ENCODE results near the gene RETREG2.

The RETREG2 gene

DNA sequence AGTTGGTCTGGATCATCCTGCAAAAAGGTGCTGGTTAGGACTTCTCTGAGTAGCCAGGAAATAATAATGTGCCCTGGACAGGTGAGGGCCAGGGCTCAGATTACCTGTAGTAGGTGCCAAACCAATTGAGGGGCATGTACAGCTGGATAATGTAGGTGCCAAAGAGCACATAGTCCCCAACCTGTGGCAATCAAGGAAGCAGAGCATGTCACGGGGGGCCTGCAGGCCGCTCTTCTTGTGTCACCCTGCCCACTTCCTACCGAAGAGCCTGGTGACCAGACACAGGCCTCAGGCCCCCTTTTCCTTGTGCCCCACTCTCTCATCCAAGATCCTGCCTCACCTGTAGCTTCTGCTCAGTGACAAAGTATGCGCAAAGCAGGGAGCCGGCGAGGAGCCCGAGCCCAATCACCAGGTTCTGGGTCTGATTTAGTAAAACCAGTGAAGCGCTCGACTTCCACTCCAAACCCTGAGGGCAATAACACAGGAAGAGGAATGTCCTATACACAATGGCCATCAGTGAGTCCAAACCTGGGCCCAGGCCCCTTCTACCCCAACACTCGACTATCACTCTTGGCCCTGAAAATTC, 35.5 kb downstream of the RETREG2 start:
- DNase-seq (ENCODE audit: extremely low read depth in 1 of 2, low read depth in 1 of 2), result no peak

DNA sequence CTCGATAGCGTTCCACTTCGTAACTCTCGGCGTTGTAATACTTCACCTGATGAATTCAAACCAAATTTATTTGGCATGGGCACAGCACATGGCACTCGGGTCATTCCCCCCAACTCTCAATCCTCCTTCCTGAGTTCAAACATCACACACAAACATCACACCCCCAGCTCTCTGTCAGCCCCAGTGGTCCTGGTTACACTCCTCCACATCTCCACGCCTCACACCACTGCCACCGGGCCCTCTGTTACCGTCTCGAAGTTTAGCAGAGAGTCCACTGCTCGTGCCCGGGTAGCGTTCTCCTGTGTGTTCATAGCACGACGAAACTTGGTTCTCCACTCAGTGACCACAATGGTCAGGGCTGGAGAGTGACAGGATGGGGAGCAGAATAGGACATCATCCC, 36.1 kb downstream of the RETREG2 start:
- no peak for DNase-seq (ENCODE audit: extremely low read depth in 1 of 2, low read depth in 1 of 2)

DNA sequence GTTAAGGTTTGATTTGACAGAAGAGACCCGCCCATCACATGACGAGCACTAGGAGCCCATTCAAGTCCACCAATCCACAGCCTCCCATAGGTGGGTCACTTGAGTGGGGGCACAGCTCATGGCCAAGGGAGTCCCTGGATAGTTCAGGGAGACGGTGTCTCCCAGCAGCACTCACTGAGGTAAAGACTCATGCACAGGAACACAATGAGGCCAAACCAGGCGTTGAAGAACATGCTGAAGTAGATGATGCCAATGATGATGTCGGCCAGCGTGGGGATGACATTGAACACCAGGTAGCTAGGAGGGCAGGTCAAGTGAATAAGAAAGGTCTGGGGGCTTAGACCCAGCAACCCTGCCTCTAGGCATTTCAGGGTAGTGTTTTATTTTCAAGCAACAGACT, 36.7 kb downstream of the RETREG2 start:
- DNase-seq (ENCODE audit: extremely low read depth in 1 of 2, low read depth in 1 of 2), result no peak

DNA sequence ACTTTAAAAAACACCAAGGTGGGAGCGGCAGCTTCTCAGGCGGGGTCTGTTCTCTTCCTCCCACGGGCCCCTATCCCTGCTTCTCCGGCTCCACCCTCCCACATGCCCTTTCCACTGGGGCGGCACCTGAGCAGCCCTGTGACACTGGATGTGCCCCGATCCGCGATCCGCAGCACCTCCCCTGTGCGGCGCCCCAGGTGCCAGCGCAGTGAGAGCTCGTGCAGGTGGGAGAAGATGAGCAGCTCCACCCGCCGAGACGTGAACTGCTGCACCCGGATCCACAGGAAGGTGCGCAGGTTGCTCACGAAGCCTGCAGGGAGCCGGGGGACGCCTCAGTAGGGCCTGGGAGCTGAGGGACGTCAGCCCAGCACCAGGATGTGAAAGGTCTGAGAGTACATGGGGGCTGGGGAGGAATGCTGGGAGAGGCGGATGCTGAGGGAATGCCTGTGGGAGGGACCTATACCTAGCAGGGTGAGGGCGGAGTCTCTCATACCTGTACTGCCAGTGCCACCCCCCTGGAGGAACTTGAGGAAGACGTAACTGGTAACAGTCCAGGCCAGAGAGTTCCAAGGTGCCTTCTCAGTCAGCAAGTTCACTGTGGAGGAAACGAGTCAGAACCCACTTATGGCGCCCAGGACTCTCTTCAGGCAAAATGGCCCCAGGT, 37.9 kb downstream of the RETREG2 start:
- DNase-seq (ENCODE audit: extremely low read depth in 1 of 2, low read depth in 1 of 2), result no peak

DNA sequence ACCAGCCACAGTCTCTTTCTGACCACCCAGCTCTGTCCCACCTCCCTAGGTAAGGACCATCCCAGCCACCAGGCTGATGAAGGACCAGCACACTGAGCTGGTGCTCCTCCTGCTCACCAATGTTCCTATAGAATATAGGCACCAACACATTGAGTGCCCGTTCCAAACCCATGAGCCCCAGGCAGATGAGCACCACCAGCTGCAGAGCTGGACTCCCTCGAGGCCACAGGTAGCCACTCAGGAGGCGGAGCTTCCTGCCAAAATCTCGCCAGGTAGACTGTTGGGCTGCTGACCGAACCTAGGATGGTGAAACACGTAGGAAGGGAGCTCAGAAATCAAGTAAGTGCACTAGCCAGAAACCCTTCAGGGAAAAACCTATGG, 38.5 kb downstream of the RETREG2 start:
- DNase-seq (ENCODE audit: extremely low read depth in 1 of 2, low read depth in 1 of 2), result no peak

DNA sequence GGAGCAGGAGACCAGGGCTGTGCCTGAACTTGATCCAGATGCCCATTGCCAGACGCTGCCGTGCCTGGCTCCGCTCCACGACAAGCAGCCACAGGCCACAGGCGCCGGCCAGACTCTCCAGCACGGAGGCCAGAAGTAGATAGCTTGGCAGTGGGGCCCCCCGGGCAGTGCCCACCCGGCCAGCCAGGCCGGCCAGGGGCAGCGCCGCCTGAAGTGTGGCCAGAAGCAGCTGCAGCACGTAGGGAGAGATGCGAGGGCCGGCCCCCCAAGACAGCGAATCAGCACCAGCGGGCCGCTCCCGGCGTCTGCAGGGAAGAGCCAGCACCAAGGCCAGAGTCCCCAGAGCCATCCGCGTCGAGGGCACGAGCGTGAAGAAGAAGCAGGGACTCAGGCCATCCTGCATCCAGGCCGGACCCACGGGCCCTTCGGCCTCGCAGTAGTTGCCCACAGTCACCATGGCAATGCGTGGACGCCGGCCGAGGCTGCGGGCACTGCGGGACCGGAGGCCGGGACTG, 40.2 kb downstream of the RETREG2 start:
- no peak for DNase-seq (ENCODE audit: extremely low read depth in 1 of 2, low read depth in 1 of 2)

DNA sequence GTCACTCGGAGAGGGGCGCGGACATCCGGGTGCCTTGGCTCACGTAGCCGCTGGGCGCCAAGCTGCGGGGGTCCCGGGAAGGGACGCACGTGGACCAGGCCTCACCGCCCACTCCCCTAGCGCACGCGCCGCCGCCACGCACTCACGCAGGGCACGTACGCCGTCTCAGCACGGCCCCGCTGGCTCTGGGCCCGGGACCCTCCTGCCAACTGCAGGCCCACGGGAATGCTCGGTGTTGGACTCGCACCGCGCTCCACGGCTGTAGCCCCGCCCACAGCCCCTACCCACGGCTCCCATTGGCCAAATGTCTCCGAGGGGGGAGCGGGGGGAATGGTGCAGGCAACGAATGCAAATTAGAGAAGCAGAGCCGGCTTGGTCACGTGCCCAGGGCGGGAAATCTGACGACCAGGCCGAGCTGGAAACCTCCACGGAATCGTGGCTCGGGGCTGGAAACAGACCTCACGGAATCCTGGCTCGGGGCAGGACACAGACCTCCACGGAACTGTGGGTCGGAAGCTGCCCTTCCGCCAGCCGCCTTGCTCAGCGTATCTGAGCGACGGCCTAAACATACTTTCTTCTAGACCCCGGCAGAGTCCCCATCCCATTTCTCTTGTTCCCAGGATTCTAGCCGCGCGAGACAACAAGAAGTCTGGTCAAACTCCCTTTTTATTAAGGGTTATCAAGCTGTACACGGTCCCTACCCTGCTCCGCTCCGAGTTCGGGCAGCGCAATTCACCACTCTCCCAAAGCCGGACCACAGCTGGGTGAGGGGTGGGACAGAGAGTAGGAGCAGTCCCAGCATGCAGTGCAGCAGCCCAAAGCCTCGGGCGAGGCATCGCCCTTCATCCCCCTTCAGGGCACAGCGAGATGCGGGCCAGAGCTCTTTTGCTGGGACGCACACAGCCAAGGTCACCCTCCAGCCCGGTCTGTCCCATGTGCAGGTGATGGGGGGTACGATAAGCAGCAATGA, 40.9 kb downstream of the RETREG2 start, which contains the start of gene ABCB6:
TSS of gene ABCB6 (minus strand) at position 227 of the 970 bp plus-strand sequence. CDS start 285 bp downstream, outside the sequence.
- peak; percentile 68 to 73 for DNase-seq (ENCODE audit: extremely low read depth in 1 of 2, low read depth in 1 of 2)

DNA sequence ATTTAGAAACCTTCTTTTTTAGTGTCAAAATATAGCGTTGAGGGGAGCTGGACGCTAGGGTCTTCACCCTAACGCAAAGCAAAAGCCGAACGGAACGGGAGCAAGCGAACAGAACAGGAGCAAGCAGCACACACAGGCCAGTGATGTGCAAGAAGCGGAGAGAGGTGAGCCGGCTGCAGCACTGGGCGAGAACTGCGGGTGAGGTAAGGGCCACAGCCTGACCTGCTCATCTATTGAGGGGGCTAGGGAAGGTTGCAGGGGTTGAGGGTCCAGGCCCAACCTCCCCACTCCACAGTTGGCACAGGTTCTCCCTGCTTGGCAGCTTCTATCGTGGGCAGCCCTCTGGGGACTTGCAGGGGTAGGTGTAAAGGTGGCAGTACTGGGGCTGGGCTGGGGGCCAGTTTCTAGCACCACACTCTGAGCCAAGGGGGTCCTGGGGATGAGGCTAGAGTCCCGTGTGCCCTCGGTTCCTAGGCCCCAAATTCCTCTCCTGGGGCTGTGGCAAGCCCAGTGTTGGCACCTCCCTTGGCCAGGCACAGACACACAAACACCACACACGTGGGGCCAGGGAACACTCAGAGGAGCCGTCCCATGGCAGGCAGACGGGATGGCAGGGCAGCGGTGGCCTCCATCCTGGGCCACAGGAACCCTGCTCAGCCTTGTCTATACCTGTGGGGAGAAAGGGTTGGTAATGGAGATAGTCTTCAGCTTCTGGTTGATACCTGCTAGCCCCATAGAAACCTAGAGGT, 41.9 kb downstream of the RETREG2 start:
- no peak for DNase-seq (ENCODE audit: extremely low read depth in 1 of 2, low read depth in 1 of 2)

DNA sequence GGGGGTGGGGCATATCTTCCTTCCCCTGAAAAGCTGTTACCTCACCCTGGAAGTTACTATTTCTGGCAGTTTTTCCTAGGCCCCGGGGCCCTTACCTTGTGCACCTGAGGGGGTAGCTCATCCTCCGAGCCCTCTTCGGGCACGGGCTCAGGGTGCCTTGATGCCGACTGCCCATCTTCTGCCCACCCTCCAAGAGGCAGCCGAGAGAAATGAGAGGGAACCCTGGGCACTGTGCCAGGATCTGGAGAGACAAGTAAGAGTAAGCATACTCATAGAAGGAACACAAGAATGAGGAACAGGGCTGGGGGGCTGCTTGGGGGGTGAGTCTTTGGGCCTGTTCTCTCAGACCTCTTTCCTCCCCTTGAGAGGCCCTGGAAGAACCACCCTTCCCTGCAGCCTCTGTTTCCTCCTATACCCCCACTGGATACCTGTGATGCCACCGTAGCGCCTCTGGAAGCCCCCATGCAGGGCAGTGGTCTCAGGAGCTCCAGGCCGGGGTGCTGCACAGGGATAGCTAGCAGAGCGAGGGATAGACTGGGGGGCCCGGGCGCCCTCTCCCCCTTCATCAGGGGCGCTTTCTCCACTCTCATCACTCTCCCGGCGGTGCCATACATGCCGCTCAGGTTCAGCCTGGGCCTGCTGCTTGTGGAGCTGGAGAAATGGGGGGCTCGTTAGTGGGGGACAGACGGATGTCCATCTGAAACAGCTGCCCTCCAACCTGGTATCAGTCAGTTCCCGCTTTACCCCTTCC, 42.8 kb downstream of the RETREG2 start:
- DNase-seq (ENCODE audit: extremely low read depth in 1 of 2, low read depth in 1 of 2), result no peak

DNA sequence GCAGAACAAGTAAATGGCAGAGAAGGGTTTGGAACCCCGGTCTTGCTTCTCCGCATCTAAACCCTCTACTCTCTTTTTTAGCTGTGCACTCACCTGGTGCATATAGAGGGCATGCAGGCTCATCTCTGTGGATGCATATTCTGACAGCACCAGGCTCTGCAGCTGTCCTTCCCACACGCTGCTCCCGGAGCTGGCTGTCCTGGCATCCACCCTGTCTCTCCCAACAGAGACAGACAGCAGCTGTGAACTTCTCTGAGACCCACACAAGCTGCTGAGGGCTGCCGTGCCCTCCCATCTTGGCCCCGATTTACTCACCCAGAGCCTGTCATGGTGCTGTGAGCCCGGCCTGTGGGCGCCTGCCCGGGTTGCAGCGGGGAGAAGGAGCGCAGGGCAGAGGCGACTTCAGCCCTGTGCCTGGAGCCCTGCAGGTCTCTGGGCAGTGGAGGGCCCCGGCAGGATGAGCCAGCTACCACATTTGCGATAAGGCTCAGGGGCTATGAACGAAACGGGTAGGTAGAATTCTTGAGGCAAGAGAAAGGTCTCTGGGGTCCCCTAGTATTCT, 44.0 kb downstream of the RETREG2 start:
- DNase-seq (ENCODE audit: extremely low read depth in 1 of 2, low read depth in 1 of 2), result no peak

DNA sequence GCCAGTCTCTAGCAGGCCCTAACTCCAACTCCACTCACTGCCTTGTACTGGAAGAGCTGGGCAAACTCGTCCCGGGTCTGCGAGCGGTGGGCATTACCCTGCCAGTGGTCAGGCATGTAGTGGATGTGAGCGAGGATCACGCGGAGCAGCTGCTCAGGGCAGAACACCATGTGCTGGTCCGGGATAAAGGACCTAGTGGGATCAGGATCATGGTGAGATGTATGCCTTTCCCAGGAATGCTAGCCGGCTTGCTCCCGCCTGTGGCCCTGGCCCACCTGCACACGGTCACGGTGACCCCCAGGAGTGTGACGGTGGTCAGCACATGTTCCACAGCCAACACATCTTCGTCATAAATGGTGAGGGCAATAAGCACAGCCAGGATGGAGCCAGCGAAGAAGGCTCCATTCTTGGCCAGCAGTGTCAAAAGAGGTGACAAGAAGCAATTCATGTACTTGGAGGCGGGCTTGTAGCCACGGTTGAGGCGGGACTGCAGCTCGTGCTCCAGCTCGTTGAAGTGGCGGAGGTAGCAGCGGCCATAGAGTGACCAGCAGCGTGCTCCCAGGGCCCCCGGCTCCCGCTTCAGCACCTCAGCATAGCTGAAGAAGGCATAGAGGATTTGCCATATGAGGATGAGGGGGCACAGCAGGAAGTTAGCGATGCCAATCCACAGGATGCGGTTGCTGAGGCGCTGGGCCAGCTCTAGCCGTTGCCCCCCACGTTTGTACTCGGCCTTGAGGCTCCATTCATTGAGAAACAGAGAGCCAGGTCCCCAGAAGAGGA, 45.9 kb downstream of the RETREG2 start:
- DNase-seq (ENCODE audit: extremely low read depth in 1 of 2, low read depth in 1 of 2), result no peak

DNA sequence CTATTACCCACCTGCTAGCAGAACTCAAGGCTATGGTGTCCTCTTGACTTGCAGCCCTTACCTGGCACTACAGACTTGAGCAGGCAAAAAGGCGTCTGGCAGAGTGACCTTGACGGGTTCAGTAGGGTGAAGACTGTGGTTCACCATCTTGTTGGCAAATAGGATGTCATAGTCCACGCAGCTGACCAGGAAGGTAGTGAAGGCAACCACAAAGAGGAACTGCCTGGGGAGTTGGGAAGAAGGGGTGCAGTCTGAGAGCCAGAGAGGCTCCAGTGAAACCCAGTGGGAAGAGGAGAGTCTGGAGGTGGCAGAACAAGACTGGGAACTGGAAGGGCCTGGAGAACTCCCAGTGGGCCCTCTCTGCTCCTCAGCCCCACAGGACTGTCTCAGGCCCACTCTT, 47.3 kb downstream of the RETREG2 start:
- no peak for DNase-seq (ENCODE audit: extremely low read depth in 1 of 2, low read depth in 1 of 2)

DNA sequence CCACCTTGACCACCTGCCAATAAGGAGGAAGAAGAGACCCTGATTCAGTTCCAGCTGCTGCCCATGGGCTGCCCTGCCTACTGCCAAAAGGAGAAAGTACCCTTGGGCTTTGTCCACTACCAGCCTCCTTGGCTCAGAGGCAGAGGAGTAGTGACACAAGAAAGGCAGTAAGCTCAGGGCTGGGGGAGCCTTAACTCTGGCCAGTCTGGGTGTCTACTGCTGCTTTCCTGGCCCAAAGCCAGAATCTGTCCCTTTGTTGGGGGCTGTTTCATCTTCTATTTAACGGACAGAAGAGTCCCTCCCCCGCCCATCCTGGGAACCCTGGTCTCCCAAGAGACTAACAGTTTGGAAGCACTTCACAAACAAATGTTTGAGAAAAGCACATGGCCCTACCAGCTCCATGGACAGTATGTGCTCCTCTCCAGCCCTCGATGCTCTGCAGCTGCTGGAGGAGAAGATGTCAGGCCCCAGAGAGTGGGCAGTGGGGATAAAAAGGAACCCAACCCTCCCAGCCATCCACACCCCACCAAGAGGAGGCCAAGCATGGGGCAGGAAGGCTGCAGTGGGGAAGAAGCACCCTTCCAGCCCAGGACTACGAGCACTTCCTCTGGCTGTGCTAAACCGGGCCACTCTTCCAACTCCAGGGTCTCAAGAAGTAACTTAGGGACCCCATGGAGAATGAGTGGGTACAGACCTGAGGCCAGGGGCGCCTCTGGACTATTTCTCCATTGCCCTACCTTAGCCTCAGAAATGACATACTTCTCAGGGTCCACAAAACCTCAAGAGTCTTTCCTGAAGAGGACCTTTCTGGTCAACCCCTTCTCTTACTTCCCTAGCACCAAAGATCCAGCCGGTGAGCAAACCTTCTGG, 50.2 kb downstream of the RETREG2 start:
- no peak for DNase-seq (ENCODE audit: extremely low read depth in 1 of 2, low read depth in 1 of 2)

DNA sequence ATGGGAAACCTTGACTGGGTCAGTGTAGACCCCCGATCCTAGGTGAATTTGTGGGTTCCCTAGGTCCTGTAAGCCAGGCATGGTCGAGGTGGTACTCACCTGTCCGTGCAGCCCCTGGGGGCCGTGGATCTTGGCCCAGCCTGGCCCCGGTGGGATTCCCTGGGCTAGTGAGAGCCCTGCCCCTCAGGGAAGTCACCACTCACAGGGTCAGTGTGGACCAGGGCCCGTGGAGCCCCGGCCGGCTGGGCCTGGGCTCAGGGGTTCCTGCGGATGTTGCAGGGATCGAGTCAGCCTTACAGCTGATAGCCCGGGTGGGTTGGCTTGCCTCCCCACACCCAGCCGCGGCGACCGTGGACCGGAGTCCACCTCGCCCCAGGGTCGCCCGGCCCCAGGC, 50.8 kb downstream of the RETREG2 start:
- DNase-seq (ENCODE audit: extremely low read depth in 1 of 2, low read depth in 1 of 2), result no peak

DNA sequence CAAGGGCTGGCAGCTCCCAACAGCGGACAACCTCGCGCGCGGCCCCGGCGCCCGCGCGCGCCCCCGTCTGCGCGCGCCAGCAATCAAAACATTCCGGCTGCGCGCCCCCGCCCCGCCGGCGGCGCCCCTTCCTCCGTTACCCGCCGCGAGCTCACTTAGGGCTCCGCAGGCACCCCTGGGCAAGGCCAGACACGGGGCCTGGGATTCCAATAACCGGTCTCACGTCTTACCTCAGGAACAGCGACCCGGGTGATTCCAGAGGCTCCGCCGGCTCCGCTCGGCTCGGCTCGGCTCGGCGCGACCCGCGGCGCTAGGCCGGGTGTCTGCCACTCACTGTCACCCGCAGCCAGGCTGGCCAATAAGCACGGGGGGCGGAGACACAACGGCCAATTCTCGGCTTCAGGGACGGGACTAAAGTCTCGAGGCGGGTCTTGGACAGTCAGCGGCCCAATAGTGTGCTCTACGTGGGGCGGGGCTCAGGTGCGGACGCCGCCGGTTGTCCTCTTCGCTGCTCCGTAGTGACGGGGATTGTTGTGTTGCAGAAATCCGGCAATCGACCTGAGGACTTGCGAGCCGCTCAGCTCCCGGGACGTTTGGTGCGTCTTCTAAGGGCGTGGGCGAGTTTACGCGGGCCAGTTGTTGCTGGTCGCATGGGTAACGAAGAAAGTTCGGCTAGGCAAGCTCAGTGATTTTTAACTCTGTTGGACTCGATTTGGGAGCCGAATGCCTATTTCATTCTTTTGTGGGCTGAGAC, 51.4 kb downstream of the RETREG2 start, which contains the start of the genes ANKZF1 and ATG9A:
TSS of gene ANKZF1 (plus strand) at position 502 of the 754 bp plus-strand sequence. CDS start 452 bp downstream, outside the sequence.
TSS of gene ATG9A (minus strand) at position 332 of the 754 bp plus-strand sequence. CDS start 1,612 bp downstream, outside the sequence.
- peak; percentile 93 to 94 for DNase-seq (ENCODE audit: extremely low read depth in 1 of 2, low read depth in 1 of 2)

DNA sequence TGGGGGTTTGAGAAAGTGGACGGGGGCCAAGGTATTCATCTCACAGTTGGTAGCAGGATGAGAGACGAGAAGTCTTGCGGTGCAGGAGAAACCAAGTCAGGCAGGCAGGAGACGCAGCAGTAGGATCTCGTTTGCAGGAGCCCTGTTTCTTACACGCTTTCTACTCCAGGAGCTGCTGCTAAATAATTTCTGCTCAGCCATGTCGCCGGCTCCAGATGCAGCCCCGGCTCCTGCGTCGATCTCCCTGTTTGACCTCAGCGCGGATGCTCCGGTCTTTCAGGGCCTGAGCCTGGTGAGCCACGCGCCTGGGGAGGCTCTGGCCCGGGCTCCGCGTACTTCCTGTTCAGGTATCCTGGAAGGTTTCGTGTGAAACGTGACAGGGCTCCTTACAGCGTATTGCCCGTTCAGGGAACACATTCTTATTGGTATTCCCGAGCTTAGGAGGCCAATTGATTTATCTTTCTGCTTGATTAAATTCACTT, 52.0 kb downstream of the RETREG2 start:
- DNase-seq (ENCODE audit: extremely low read depth in 1 of 2, low read depth in 1 of 2), result no peak

DNA sequence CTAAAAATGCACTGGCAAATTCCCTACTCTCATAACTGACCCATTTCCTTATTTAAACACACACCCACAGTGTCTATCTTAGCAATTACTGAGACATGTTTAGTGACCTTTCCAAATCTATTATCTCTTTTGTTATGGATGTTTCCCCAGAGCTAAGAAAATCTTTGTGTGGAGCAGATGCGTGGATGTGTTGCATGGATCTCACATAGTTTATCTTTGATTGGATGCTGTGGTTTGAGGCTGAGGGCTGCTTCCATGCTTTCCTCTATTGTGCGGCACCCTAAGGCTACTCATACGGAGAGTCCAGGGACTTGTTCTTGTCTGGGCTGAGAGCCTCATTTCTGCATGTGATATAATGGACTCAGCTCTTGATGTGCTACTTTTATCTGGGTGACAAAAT, 56.3 kb downstream of the RETREG2 start:
- no peak for DNase-seq (ENCODE audit: extremely low read depth in 1 of 2, low read depth in 1 of 2)
